CD4-positive, alpha-beta T cell treated with Interleukin-4 for 1 hour (primary cell): ENCODE measurements around the gene PEF1.
"Not testable (repeated sequence)": the region's sequence is repeated elsewhere in the genome, so short reads cannot be mapped to it uniquely, and the experiment has no call there.

ENCODE experiments used
- DNase-seq, 2 donors: peaks; one replicate each; pipeline ENCODE4 v3.0.0-alpha.2; 2020 to 2022

Gene PEF1

GRCh38 chr1:31602081-31602480 lies 42.6 kb downstream of the PEF1 start:
- DNase-seq: no peak

- no peak for DNase-seq
Observed at GRCh38 chr1:31600641-31601040, 44.0 kb downstream of the PEF1 start.

GRCh38 chr1:31598980-31599379 lies 45.7 kb downstream of the PEF1 start:
- no peak for DNase-seq

- DNase-seq: no peak
Observed at GRCh38 chr1:31596737-31597097, 48.0 kb downstream of the PEF1 start.

GRCh38 chr1:31595836-31596736 lies 48.6 kb downstream of the PEF1 start:
- DNase-seq: no peak

GRCh38 chr1:31593770-31594632 lies 50.7 kb downstream of the PEF1 start:
- DNase-seq: peak; percentile 53 to 69

GRCh38 chr1:31593136-31593665 lies 51.5 kb downstream of the PEF1 start:
- no peak for DNase-seq

- no peak for DNase-seq
Observed at GRCh38 chr1:31592132-31592531, 52.5 kb downstream of the PEF1 start.

- DNase-seq: no peak
Observed at GRCh38 chr1:31591425-31592093, 53.1 kb downstream of the PEF1 start.

- no peak for DNase-seq
Observed at GRCh38 chr1:31588751-31589515, 55.7 kb downstream of the PEF1 start.

- DNase-seq: peak; percentile 25 to 48
Observed at GRCh38 chr1:31587720-31588423, 56.8 kb downstream of the PEF1 start.

- DNase-seq: not testable (repeated sequence)
Observed at GRCh38 chr1:31587328-31587699, 57.4 kb downstream of the PEF1 start.

- DNase-seq: no peak
Observed at GRCh38 chr1:31586376-31587327, 58.0 kb downstream of the PEF1 start.

- no peak for DNase-seq
Observed at GRCh38 chr1:31585736-31586365, 58.8 kb downstream of the PEF1 start.

GRCh38 chr1:31584869-31585735 lies 59.6 kb downstream of the PEF1 start:
- DNase-seq: no peak

GRCh38 chr1:31583995-31584868 lies 60.4 kb downstream of the PEF1 start:
- DNase-seq: no peak

- DNase-seq: no peak
Observed at GRCh38 chr1:31583082-31583994, 61.3 kb downstream of the PEF1 start.
